HG03159 (cell line): ENCODE data around the gene RALY.

Source experiments
- ATAC-seq: cut with Tn5 transposase; IDR thresholded peaks from one replicate; pipeline ENCODE4 v1.9.1; 2021; ENCODE audit warnings: mild to moderate bottlenecking, moderate library complexity; ENCODE audit not compliant: unreplicated experiment

The RALY gene

DNA sequence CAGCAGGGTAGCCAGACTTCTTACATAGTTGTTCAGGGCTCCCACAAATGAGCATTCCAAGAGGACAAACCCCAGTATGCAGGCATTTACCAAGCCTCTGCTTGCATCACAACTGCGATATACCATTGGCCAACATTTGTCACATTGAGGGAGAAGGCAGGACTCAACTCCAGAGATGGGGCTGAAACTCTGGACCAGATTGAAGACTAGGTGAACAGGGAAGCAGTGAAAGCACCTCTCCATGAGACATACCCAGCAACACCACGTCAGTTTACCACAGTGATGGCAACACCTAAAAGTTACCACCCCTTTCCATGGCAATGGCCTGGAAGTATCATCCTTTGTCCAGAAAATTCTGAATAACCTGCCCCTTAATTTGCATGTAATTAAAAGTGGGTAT, 7.9 kb upstream of the RALY start:
- ATAC-seq = no peak

DNA sequence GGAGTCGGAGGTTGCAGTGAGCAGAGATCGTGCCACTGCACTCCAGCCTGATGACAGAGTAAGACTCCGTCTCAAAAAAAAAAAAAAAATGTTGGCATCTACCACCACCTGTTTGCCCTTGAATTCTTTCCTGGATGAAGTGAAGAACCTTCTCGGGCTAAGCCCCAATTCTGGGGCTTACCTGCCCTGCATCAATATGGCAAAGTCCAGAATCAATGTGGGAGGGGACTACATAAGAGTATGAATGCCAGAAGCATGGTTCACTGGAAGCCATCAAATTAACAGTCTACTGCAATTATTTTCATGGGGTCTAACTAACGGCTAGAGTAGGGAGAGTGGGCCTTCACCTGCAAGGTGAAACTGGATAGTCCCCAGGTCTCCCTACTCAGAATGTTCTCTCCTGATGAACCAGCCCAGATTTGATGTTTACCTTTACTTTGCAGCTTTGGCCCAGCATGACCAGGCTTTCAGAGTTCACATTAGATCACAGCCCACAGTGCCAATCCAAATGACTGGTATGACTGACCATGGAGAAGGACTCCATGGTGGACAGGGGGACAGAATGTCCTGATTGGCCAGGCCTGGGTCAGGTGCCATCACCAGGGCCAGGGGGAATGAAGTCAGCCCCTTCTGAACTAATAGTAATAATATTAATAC, 7.0 kb upstream of the RALY start:
- ATAC-seq = no peak

GRCh38 chr20:33990075-33990474, 3.6 kb upstream of the RALY start:
- ATAC-seq = no peak

DNA sequence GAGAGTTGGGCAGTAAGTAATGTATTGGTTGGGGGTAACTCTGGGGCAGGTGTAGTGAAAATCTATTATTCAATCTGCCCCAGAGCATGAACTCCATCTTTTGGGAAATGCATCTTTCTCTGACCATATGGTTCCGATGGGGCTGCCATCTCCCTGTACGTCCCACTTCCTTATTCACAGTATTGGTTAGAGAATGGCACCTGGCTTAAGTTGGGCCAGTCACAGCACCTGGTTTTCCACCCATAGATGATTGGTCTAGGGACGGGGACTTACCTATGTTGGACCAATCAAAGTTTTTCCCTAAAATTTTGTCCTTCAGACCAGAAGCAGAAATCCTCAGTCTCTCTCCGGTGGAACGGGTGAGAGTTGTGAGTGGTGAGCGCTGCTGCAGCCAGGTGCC, 2.2 kb upstream of the RALY start:
- no peak for ATAC-seq

GRCh38 chr20:33992145-33992922, 1.4 kb upstream of the RALY start:
- no peak for ATAC-seq

DNA sequence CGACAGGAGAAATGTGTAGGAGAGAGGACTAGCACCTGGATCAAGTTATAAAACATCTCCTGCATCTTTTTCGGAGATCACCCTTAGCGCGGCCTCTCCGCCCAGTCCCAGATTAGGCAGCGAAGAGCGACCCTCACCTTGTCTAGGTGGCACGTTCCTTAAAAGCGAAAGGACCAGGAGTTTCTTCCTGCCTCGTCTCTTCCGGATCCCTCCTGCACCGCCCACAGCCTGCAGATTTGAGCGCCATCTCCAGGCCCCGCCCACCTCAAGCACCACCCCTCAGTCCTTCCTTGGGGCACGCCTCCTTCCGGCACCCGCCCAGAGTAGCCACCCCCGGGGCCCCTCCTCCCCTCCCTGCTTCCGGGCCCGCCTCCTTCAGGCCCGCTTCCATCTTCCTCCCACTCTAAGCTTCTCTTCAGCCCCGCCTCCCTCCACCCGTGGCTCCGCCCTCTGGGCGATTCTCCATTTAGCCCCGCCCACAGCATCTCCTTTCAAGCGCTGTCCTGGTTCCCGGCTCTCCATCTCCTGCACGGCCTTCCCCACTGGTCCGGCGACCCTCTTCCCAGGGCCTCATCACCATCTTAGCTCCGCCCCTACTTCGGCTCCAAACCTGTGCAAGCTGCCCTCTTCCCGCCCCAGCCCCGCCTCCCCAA, 662 bp upstream of the RALY start:
- ATAC-seq = peak; percentile 73

- ATAC-seq = peak; percentile 27
Observed at GRCh38 chr20:33994222-33994913, 657 bp downstream of the RALY start.

GRCh38 chr20:33995053-33995831, 1.5 kb downstream of the RALY start:
- no peak for ATAC-seq

DNA sequence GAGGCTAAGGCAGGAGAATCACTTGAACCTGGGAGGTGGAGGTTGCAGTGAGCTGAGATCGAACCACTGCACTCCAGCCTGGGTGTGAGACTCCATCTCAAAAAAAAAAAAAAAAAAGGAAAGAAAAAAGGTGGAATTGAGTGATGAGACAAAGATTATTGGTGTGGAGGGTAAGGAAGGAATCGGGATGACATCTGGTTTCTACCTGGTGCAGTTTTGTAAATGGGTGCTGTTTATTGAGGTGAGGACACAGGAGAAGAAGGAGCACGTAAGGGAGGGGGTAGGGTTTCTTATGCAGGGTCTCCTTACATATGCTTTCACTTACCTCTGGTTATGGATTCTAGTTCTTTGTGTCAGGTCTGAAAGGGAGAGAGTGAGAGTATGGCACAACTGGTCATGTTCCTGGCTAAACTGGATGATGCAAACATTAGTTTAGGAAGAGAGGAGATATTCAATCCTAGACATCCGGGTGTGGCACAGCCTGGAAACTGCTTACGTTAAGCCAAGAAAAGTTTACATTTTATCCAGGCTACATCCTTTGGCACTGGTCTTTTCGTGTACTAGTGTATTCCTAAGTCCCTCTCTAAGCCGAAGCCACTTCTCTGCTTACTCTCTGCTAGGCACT, 5.4 kb downstream of the RALY start:
- no peak for ATAC-seq

- ATAC-seq = no peak
Observed at GRCh38 chr20:34001378-34001777, 7.7 kb downstream of the RALY start.

- no peak for ATAC-seq
Observed at GRCh38 chr20:34004227-34004626, 10.5 kb downstream of the RALY start.

GRCh38 chr20:34004790-34005457, 11.2 kb downstream of the RALY start:
- ATAC-seq = no peak

DNA sequence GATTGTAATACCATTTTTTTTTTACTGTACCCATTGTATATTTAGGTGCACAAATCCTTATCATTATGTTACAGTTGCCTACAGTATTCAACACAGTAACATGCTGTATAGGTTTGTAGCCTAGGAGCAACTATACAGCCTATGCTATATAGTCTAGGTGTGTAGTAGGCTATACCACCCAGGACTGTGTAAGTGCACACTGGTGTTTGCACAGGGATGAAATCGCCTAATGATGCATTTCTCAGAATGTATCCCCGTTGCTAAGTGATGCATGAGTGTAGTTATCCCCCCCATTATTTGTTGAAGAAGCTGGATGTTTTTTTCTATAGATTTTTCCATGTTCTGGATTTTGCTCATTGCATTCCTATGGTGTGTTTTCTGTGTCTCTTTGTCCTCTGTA, 12.9 kb downstream of the RALY start:
- no peak for ATAC-seq

- ATAC-seq = no peak
Observed at GRCh38 chr20:34008477-34008876, 14.8 kb downstream of the RALY start.

DNA sequence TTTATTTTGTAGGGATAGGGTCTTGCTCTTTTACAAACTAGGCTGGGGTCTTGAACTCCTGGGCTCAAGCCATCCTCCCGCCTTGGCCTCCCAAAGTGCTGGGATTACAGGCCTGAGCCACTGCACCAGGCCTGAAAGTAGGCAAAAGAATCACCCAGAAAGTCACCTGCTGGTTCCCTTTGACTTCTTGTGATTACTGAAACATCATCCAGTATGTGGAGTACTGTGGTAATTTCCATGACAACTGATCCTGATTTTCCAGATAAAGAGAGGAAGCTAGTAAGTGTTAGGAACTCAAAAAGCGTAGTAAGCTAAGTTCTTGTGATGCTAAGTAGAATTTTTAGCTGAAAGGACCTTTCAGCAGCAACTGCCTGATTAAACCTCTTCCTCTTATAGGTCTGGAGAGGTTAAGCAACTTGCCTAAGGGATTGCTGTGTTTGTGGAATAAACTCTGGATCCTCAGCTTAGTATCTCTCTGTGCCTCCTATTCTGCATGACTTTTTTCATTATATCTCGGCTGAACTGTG, 16.8 kb downstream of the RALY start:
- ATAC-seq = no peak

GRCh38 chr20:34011275-34011674, 17.6 kb downstream of the RALY start:
- ATAC-seq = no peak

DNA sequence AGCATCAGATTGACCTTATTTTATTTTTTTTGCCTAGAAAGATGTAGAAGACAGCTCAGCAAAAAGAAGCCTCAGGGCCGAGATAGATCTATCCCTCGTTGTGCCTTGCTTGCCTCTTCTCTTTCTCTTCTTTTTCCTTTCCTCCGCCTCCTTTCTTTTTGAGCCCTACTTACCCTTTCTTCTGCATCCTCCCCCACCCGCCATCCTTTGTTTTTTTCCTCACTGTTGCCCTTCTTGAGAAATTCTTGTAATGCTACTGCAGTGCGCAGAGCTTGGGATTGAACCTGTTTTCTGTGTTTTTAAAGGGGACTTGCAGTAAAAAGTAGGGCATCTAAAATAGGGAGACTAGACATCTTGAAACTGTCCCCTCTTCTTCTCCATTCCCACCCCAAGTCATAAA, 18.6 kb downstream of the RALY start:
- ATAC-seq = no peak

DNA sequence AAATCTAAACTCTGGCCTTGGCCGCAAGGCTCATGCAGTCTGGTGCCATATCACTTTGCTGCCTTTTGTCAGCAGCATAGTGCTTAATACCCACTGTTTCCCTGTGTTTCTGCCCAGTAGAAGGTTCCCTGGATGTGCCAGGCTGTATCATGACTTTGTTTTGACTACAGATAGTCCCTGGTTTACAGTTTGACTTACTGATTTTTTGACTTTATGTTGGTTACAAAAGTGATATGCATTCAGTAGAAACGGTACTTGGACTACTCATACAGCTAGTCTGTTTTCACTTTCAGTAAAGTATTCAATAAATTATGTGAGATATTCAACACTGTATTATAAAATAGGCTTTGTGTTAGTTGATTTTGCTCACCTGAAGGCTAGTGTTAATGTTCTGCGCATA, 19.0 kb downstream of the RALY start:
- no peak for ATAC-seq

DNA sequence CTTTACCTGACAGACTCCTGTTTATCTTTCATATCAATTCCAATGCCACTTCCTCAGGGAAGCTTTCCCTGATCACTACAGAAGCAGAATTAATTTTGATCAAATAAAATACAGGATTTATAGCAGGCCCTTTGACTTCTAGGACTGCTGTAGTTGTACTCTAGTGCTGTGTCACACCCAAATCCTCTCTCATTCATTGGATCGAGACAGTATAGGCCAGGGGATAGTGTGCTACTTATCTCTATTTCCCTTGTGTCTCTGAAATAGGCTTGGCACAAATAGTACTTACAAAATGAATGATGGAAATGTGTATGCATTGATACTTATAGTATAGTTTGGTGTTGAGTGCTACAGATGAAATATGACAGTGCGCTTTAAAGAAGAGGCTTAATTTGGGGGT, 19.8 kb downstream of the RALY start:
- no peak for ATAC-seq

DNA sequence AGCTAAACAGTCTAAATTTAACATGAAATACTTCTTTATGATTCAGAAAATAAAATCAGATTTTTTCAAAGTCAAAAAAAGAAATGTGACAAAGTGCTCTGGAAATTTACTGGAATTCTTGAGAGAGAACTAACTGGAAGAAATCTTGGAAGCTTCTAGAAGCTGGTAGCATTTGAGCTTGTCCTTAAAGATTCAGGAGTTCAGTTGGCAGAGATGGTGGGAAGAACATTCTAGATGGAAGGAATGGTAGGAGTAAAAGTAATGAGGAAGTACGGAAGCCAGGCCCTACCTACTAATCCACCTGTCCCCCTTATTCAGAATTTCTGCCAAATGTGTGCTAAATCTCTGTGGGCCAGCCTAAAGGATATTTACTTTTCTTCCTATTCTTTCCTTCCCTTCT, 21.2 kb downstream of the RALY start:
- no peak for ATAC-seq
